HepG2 (cell line): ENCODE results near the gene SIX3. TPM values are rescaled to one million over a fixed set of nuclear protein-coding genes. Genes with fewer than 3 reads are reported as not detected.

Experiments used
- BHLHE40 ChIP-seq: IDR thresholded peaks from 2 replicates; pipeline ENCODE4 v1.6.1; 2011; ENCODE audit warnings: low read length, improper control_type of control experiment
- FOSL2 ChIP-seq: sonication (generic); formaldehyde crosslinking; IDR thresholded peaks from 2 replicates; pipeline ENCODE4 v1.4.0; 2020; ENCODE audit warnings: missing genetic modification reagents
- HOXA5 ChIP-seq: sonication (generic); formaldehyde crosslinking; IDR thresholded peaks from 2 replicates; pipeline ENCODE4 v1.4.0; 2020; ENCODE audit warnings: missing genetic modification reagents
- MYPOP ChIP-seq: sonication (generic); formaldehyde crosslinking; IDR thresholded peaks from 2 replicates; pipeline ENCODE4 v1.8.1; 2023; ENCODE audit warnings: mild to moderate bottlenecking, moderate library complexity, missing genetic modification reagents
- PATZ1 ChIP-seq: sonication (generic); formaldehyde crosslinking; IDR thresholded peaks from 2 replicates; pipeline ENCODE4 v1.4.0; 2020; ENCODE audit warnings: missing genetic modification reagents
- SIX1 ChIP-seq: sonication (generic); formaldehyde crosslinking; IDR thresholded peaks from 2 replicates; pipeline ENCODE4 v1.4.0; 2020; ENCODE audit warnings: missing genetic modification reagents, borderline replicate concordance
- SMC3 ChIP-seq: IDR thresholded peaks from 2 replicates; pipeline ENCODE4 v1.6.1; 2011; ENCODE audit warnings: low read length, improper control_type of control experiment
- ZBTB25 ChIP-seq: IDR thresholded peaks from 2 replicates; pipeline ENCODE4 v1.6.1; 2018; ENCODE audit warnings: missing genetic modification reagents
- polyA plus RNA-seq, 8 experiments: library from polyadenylated mRNA; depleted of rRNA in 3 of 8; stranded (reverse) in 7 of 8; unstranded in 1 of 8; fragments of >200 nt; fragmentation: Illumina TruSeq in 4 of 8; extraction: Trizol in 4 of 8; gene quantifications; 2 replicates each; pipeline versions ENCODE4 v1.2.1 to v1.2.3, GENCODE V29; 2011 to 2016; ENCODE audit warnings: low read depth in 4 of 8, missing spikeins in 1 of 8, mixed read lengths in 1 of 8; ENCODE audit not compliant: insufficient read depth in 1 of 8
- total RNA-seq, 5 experiments: library from RNA; depleted of rRNA; stranded (reverse); fragments of >200 nt; fragmentation: Illumina TruSeq; extraction: Trizol; gene quantifications; 2 replicates each; pipeline ENCODE4 v1.2.3, GENCODE V29; 2016; ENCODE audit warnings: low read depth in 1 of 5

Gene SIX3
- total and polyA plus RNA-seq, 2 of the 13 experiments (the other 11 are each of a cell fraction or from before 2014, with no cell fraction given) = not detected

GRCh38 chr2:44981714-44982108 lies 40.2 kb downstream of the SIX3 start (continued):
- peak; percentile 26; the same call in 1 of the 2 replicates for TF ChIP-seq MYPOP (CRISPR knock-in tag)
- TF ChIP-seq ZBTB25 (CRISPR knock-in tag) = peak; percentile 52; the same call in 1 of the 2 replicates
- TF ChIP-seq PATZ1 = 0 out of 2 replicates have a peak, but pooled peaks have one; percentile 20
- 0 out of 2 replicates have a peak, but pooled peaks have one; percentile 9 for TF ChIP-seq BHLHE40
- no peak for TF ChIP-seq HOXA5 (CRISPR knock-in tag)
- TF ChIP-seq SIX1 (CRISPR knock-in tag) = peak; percentile 67; the same call in 1 of the 2 replicates
- TF ChIP-seq SMC3 = peak; percentile 99
- peak; percentile 33 for TF ChIP-seq FOSL2 (CRISPR knock-in tag)
